ENCODE data around the gene TKTL2.

Gene TKTL2

GRCh38 chr4:163470391-163470790 lies 3.2 kb downstream of the TKTL2 start:
- no CpG with 5 or more reads among the region's 3 CpGs for WGBS (ENCODE audit: extremely low coverage, insufficient coverage, insufficient read length)

DNA sequence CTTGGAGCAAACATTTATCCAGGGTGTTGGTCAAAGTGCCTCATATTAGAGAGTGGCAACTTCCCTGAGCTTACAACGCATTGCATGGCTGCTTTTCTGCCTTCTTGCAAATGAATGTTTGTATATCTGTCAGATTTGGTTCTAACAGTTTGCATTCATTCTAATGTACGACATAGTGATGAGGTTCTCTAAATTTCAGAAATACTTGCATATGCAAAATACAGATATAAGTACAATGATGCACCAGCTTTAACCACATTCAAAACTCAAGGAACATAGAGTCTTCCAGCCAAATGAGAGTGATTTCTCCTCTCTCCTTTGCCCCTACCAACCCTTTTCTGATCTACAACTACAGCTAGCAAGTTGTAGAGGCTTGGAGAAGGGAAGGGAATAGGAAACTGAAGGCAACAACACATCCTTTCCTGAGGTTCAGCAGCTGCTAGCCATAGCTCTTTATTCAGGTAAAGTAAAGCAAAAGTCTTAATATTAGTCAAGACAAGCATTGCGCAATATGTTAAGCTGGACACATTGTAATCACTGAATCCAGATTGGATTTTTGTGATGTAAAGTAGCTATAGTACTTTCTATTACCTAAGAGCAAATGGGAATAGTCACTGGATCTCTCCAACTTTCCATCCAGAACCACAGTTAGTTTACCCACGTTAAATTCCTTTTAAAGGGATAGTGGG lies 6.3 kb downstream of the TKTL2 start:
- H3K9ac ChIP-seq (ENCODE audit: low read length): no peak overlapping the region
- H3K18ac ChIP-seq (ENCODE audit: low read length): no peak overlapping the region
- DNase-seq: no peak
- no peak overlapping the region for H2BK120ac ChIP-seq (ENCODE audit: insufficient read depth, low read length, poor library complexity)
- no peak overlapping the region for H2AFZ ChIP-seq (ENCODE audit: insufficient read depth, low read length, poor library complexity)
- H2BK12ac ChIP-seq (ENCODE audit: low read length): no peak overlapping the region
- no peak overlapping the region for H3K4me2 ChIP-seq (ENCODE audit: low read length)
- no peaks in the 10 kb centered on the region for H3K36me3 ChIP-seq (ENCODE audit: control insufficient read depth in 1 of 2, insufficient read depth in 2 of 2, low read length in 2 of 2)
- no peak overlapping the region for H3K4me3 ChIP-seq (ENCODE audit: low read depth, low read length)
- no peak overlapping the region for H3K27ac ChIP-seq (ENCODE audit: low read depth, low read length)
- no peak overlapping the region for H4K8ac ChIP-seq (ENCODE audit: low read depth, low read length)
- H3K14ac ChIP-seq (ENCODE audit: low read length): no peak overlapping the region
- H3K79me2 ChIP-seq (ENCODE audit: control insufficient read depth, insufficient read depth, low read length, poor library complexity): no peaks in the 10 kb centered on the region
- no peak overlapping the region for H3K4ac ChIP-seq (ENCODE audit: low read depth, low read length)
- H3K4me1 ChIP-seq (ENCODE audit: control insufficient read depth in 1 of 2, insufficient read depth in 2 of 2, low read length in 2 of 2): no peaks in the 10 kb centered on the region
- no peak overlapping the region for H2BK5ac ChIP-seq (ENCODE audit: low read depth, low read length, poor library complexity)
- H2AK5ac ChIP-seq (ENCODE audit: low read length): no peak overlapping the region
- no peak overlapping the region for H3K23ac ChIP-seq (ENCODE audit: low read length)
- no peak overlapping the region for H4K12ac ChIP-seq (ENCODE audit: low read depth, low read length)
- H3K27me3 ChIP-seq (ENCODE audit: insufficient read depth, low read length): no peaks in the 10 kb centered on the region
- WGBS (ENCODE audit: extremely low coverage, insufficient coverage, insufficient read length): no CpG with 5 or more reads among the region's 4 CpGs
- no peak overlapping the region for H4K91ac ChIP-seq (ENCODE audit: low read depth, low read length)
- H3K79me1 ChIP-seq (ENCODE audit: low read length): no peaks in the 10 kb centered on the region
- H3K9me3 ChIP-seq (ENCODE audit: insufficient read depth, low read depth, low read length): no peaks in the 10 kb centered on the region

More at GRCh38 chr4:163470391-163470790, 3.2 kb downstream of the TKTL2 start:
- no peaks in the 10 kb centered on the region for H3K36me3 ChIP-seq (ENCODE audit: control insufficient read depth in 1 of 2, insufficient read depth in 2 of 2, low read length in 2 of 2)
- no peaks in the 10 kb centered on the region for H3K79me2 ChIP-seq (ENCODE audit: control insufficient read depth, insufficient read depth, low read length, poor library complexity)
- H3K4me2 ChIP-seq (ENCODE audit: low read length): no peak overlapping the region
- no peak overlapping the region for H2BK5ac ChIP-seq (ENCODE audit: low read depth, low read length, poor library complexity)
- H2BK12ac ChIP-seq (ENCODE audit: low read length): no peak overlapping the region
- H3K4ac ChIP-seq (ENCODE audit: low read depth, low read length): no peak overlapping the region
- H3K9ac ChIP-seq (ENCODE audit: low read length): no peak overlapping the region
- peaks cover 4% of the 10 kb centered on the region for H3K9me3 ChIP-seq (ENCODE audit: insufficient read depth, low read depth, low read length)
- H4K91ac ChIP-seq (ENCODE audit: low read depth, low read length): no peak overlapping the region
- no peak overlapping the region for H4K12ac ChIP-seq (ENCODE audit: low read depth, low read length)
- H3K79me1 ChIP-seq (ENCODE audit: low read length): no peaks in the 10 kb centered on the region
- H3K4me3 ChIP-seq (ENCODE audit: low read depth, low read length): no peak overlapping the region
- H3K14ac ChIP-seq (ENCODE audit: low read length): no peak overlapping the region
- no peak overlapping the region for H2AK5ac ChIP-seq (ENCODE audit: low read length)
- no peak overlapping the region for H2BK120ac ChIP-seq (ENCODE audit: insufficient read depth, low read length, poor library complexity)
- no peaks in the 10 kb centered on the region for H3K27me3 ChIP-seq (ENCODE audit: insufficient read depth, low read length)
- DNase-seq: no peak
- H2AFZ ChIP-seq (ENCODE audit: insufficient read depth, low read length, poor library complexity): no peak overlapping the region
- no peak overlapping the region for H3K23ac ChIP-seq (ENCODE audit: low read length)
- H4K8ac ChIP-seq (ENCODE audit: low read depth, low read length): no peak overlapping the region
- no peak overlapping the region for H3K27ac ChIP-seq (ENCODE audit: low read depth, low read length)
- H3K4me1 ChIP-seq (ENCODE audit: control insufficient read depth in 1 of 2, insufficient read depth in 2 of 2, low read length in 2 of 2): no peaks in the 10 kb centered on the region
- H3K18ac ChIP-seq (ENCODE audit: low read length): no peak overlapping the region

GRCh38 chr4:163462556-163462955 lies 11.0 kb downstream of the TKTL2 start:
- Histone ChIP-seq H2AK5ac (ENCODE audit: low read length) (no peak overlapping the region), H4K91ac (ENCODE audit: low read depth, low read length) (no peak overlapping the region), H3K4me2 (ENCODE audit: low read length) (no peak overlapping the region), H3K79me2 (ENCODE audit: control insufficient read depth, insufficient read depth, low read length, poor library complexity) (no peaks in the 10 kb centered on the region), H4K12ac (ENCODE audit: low read depth, low read length) (no peak overlapping the region), H2BK5ac (ENCODE audit: low read depth, low read length, poor library complexity) (no peak overlapping the region), H4K8ac (ENCODE audit: low read depth, low read length) (no peak overlapping the region), H3K4me1 (ENCODE audit: control insufficient read depth in 1 of 2, insufficient read depth in 2 of 2, low read length in 2 of 2) (no peaks in the 10 kb centered on the region), H3K9me3 (ENCODE audit: insufficient read depth, low read depth, low read length) (no peaks in the 10 kb centered on the region), H3K27me3 (ENCODE audit: insufficient read depth, low read length) (no peaks in the 10 kb centered on the region), H3K36me3 (ENCODE audit: control insufficient read depth in 1 of 2, insufficient read depth in 2 of 2, low read length in 2 of 2) (no peaks in the 10 kb centered on the region), H3K79me1 (ENCODE audit: low read length) (no peaks in the 10 kb centered on the region), H2BK120ac (ENCODE audit: insufficient read depth, low read length, poor library complexity) (no peak overlapping the region), H3K4me3 (ENCODE audit: low read depth, low read length) (no peak overlapping the region), H3K9ac (ENCODE audit: low read length) (no peak overlapping the region), H3K18ac (ENCODE audit: low read length) (no peak overlapping the region), H3K27ac (ENCODE audit: low read depth, low read length) (no peak overlapping the region), H2BK12ac (ENCODE audit: low read length) (no peak overlapping the region), H2AFZ (ENCODE audit: insufficient read depth, low read length, poor library complexity) (no peak overlapping the region), H3K4ac (ENCODE audit: low read depth, low read length) (no peak overlapping the region), H3K14ac (ENCODE audit: low read length) (no peak overlapping the region), H3K23ac (ENCODE audit: low read length) (no peak overlapping the region)
- peak in 1 of 2 donors; percentile 16 for DNase-seq
- WGBS (ENCODE audit: extremely low coverage, insufficient coverage, insufficient read length): no CpG with 5 or more reads among the region's 5 CpGs

DNA sequence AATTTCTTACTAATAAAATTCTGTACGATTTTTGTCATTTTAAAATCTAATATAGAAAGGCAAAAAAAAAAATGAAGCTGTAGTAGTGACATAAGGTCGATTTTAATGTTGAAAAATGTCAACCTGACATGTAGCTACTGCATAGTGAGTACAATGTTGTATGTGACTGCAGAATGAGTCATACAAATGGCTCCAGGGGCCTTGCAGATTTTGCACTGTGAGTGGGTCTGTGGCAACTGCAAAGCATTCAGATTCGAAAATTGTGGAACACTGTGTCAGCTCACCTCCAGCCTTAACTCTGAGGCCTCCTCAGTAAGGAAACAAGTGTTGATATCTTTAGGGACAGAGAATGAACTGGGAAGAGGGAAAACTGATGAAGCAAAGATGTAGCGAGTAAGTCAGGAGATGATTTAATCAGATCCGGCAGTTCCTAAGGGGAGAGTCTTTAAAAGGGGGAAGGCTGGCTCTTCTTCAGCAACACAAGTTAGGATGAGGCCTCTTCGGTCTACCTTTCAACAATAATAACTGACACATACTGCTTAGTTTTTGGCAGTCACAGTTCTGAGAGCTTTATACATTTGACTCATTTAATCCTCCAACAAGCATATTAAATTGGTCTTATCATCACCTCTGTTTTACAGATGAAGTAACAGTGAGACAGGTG lies 24.9 kb downstream of the TKTL2 start:
- Histone ChIP-seq H2BK5ac (ENCODE audit: low read depth, low read length, poor library complexity) (no peak overlapping the region), H3K4ac (ENCODE audit: low read depth, low read length) (no peak overlapping the region), H3K18ac (ENCODE audit: low read length) (no peak overlapping the region), H3K14ac (ENCODE audit: low read length) (no peak overlapping the region), H2BK120ac (ENCODE audit: insufficient read depth, low read length, poor library complexity) (no peak overlapping the region), H3K4me2 (ENCODE audit: low read length) (no peak overlapping the region), H2BK12ac (ENCODE audit: low read length) (no peak overlapping the region), H2AK5ac (ENCODE audit: low read length) (no peak overlapping the region), H3K27me3 (ENCODE audit: insufficient read depth, low read length) (no peaks in the 10 kb centered on the region), H2AFZ (ENCODE audit: insufficient read depth, low read length, poor library complexity) (no peak overlapping the region), H3K36me3 (ENCODE audit: control insufficient read depth in 1 of 2, insufficient read depth in 2 of 2, low read length in 2 of 2) (no peaks in the 10 kb centered on the region), H4K12ac (ENCODE audit: low read depth, low read length) (no peak overlapping the region), H3K27ac (ENCODE audit: low read depth, low read length) (no peak overlapping the region), H3K9me3 (ENCODE audit: insufficient read depth, low read depth, low read length) (no peaks in the 10 kb centered on the region), H3K79me2 (ENCODE audit: control insufficient read depth, insufficient read depth, low read length, poor library complexity) (no peaks in the 10 kb centered on the region), H3K9ac (ENCODE audit: low read length) (no peak overlapping the region), H3K79me1 (ENCODE audit: low read length) (no peaks in the 10 kb centered on the region), H4K91ac (ENCODE audit: low read depth, low read length) (no peak overlapping the region), H3K4me1 (ENCODE audit: control insufficient read depth in 1 of 2, insufficient read depth in 2 of 2, low read length in 2 of 2) (no peaks in the 10 kb centered on the region), H3K4me3 (ENCODE audit: low read depth, low read length) (no peak overlapping the region), H3K23ac (ENCODE audit: low read length) (no peak overlapping the region), H4K8ac (ENCODE audit: low read depth, low read length) (no peak overlapping the region)
- peak; percentile 46 to 65 for DNase-seq
- WGBS (ENCODE audit: extremely low coverage, insufficient coverage, insufficient read length): no CpG with 5 or more reads among the region's 6 CpGs

Data from trophoblast cell (in vitro differentiated cells and primary cell).